HG03460 (cell line): ENCODE measurements around the gene RAD9A.
"Not testable (repeated sequence)": the region's sequence is repeated elsewhere in the genome, so short reads cannot be mapped to it uniquely, and the experiment has no call there.

Experiments
- ATAC-seq: cut with Tn5 transposase; IDR thresholded peaks from one replicate; pipeline ENCODE4 v1.9.1; 2021; ENCODE audit not compliant: unreplicated experiment

Gene RAD9A

GRCh38 chr11:67422891-67423290 lies 31.1 kb downstream of the RAD9A start:
- no peak for ATAC-seq

DNA sequence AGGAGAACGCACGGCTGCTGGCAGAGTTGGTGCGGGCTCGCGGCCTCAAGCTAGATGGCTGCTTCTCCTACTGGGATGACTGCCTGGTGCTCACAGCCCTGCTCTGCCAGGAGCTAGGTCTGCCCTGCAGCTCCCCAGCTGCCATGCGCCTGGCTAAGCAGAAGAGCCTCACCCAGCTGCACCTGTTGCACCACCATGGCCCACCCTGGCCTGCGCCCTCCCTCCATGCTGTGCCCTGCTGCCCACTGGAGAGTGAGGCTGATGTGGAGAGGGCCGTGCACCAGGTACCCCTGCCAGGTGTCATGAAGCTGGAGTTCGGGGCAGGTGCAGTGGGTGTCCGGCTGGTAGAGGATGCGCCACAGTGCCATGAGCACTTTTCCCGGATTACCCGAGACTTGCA lies 31.7 kb downstream of the RAD9A start:
- ATAC-seq = no peak

- no peak for ATAC-seq
These were observed 32.3 kb downstream of the RAD9A start for GRCh38 chr11:67423891-67424613.

DNA sequence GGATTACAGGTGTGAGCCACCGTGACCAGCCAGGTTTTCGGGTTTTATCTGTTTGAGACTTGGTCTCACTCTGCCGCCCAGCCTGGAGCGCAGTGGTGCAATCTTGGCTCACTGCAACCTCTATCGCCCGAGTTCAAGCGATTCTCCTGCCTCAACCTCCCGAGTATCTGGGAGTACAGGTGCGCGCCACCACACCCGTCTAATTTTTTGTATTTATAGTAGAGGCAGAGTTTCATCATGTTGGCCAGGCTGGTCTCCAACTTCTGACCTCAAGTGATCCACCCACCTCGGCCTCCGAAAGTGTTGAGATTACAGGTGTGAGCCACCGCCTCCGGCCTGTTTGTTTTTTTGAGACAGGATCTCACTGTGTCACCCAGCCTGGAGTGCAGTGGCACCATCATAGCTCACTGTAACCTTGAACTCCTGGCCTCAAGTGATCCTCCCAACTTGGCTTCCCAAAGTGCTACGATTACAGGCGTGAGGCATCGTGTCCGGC lies 35.6 kb downstream of the RAD9A start:
- ATAC-seq = not testable (repeated sequence)

DNA sequence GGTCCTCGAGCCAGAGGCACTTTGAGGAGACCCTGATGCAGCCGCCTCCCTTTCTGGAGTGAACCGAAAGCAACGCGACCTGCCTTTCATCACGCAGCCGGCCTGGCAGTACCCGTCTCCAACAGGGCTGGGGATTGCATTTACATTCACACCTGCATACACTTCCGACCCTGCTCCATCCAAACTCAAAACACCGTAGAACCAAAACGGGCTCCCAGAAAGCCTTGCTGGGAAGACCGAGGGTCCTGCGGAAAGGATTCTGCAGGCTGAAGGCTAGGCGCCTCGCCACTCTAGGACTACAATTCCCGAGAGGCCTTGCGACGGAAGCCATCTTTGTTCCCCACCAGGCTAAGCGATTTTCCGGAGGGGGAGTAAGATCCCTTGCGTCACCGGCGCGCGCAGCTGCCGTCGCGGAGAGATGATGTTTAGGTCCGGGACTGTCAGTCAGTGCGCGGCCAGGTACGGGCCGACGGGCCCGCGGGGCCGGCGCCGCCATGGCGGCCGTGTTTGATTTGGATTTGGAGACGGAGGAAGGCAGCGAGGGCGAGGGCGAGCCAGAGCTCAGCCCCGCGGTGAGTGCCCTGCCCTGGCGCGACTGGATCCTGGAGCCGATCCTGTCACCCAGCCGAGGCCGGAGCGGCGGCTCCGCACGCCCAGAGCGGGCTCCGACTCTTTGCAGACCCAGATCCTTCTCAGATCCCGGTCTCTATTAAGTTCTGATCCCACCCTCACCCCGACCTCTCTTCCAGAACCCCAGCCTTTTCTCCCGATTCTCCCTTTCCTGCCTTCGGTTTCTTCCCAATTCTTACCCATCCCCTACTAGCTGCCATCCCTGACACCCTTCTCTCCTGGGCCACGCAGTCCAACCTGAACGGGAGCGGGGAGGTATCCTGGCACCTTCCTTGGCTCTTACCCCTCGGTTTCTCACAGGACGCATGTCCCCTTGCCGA lies 36.5 kb downstream of the RAD9A start, which contains the start of gene RPS6KB2:
Gene RPS6KB2 (plus strand): TSS at position 443 of the 950 bp plus-strand sequence. CDS start 52 bp downstream, at position 495.
- peak; percentile 81 for ATAC-seq

DNA sequence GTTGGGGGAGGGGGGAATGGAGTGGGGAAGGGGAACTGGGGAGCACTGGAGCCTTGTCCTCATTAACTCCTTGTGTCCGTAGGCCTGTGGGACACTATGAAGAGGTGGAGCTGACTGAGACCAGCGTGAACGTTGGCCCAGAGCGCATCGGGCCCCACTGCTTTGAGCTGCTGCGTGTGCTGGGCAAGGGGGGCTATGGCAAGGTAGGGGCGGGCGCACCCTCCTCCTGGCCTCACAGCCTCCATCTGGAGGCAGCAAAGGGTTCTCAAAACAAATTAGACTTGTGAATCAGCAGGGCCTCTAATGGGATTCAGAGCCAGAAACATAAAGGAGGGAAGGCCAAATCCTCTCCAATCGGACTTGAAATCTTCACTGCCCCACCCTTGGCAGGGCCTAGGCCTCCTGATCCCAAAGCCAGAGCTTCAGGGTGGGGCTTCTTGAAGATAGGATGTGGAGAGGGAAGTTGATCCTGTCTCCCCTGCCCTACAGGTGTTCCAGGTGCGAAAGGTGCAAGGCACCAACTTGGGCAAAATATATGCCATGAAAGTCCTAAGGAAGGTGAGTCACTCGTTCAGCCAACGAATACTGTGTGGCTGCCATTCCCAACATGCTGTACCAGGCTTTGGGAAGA lies 37.4 kb downstream of the RAD9A start:
- no peak for ATAC-seq

GRCh38 chr11:67429722-67430121 lies 37.9 kb downstream of the RAD9A start:
- ATAC-seq = no peak

- no peak for ATAC-seq
These were observed 39.8 kb downstream of the RAD9A start for GRCh38 chr11:67431346-67432249.

DNA sequence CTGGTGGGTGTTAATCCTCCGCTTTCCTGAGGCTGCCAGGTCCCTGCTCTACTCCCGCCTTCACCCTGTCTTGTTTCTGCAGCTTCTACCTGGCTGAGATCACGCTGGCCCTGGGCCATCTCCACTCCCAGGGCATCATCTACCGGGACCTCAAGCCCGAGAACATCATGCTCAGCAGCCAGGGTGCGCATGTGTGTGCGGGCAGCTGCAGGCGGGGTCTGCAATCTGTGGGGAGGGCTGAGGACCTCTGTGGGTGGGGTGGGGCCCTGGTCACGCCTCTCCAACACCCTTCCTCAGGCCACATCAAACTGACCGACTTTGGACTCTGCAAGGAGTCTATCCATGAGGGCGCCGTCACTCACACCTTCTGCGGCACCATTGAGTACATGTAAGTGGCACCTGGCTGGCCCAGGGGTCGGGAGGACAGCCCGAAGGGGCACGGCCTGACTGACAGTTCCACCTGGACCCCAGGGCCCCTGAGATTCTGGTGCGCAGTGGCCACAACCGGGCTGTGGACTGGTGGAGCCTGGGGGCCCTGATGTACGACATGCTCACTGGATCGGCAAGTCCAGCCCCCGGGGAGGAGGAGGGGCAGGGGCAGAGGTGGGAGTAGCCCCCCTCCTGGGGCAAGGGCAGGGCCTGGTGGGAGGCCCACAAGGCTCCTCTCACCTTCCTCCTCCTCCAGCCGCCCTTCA lies 41.0 kb downstream of the RAD9A start:
- ATAC-seq = no peak

DNA sequence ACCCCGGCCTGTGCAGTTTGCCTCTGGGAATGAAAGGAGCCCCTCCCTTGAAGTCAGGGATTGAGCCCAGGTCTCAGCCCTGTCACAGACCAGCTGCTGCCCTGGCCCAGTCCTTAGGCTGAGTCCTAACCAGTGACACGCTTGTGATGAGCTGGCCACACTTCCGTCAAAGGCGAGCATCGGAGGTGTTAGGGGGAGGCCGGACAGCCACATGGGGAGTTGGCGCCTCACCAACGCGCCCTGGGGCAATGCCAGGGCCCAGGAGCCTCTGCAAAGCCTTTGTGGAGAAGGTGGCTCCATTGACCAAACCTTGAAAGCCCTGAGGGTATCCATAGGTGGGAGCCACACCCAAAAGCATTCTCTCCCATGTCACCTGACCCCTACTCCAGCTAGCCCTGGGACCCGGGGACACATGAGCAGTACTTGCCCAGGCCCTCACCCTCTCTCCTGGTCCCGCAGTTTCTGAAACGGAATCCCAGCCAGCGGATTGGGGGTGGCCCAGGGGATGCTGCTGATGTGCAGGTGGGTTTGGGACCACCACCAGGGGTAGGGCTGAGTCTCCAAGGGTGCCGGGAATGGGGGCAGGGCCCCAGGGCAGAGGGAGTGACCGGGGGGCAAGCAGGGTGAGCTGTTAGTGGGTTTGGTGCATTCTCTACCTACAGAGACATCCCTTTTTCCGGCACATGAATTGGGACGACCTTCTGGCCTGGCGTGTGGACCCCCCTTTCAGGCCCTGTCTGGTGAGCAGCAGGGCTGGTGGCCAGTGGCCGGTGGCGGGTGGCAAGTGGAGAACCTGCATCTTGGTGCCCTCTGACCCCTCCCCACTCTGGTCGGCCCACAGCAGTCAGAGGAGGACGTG lies 42.0 kb downstream of the RAD9A start:
- ATAC-seq = no peak

- ATAC-seq = no peak
These were observed 42.7 kb downstream of the RAD9A start for GRCh38 chr11:67434395-67434881.

- no peak for ATAC-seq
These were observed 43.4 kb downstream of the RAD9A start for GRCh38 chr11:67435031-67435726.

GRCh38 chr11:67435727-67436458 lies 44.1 kb downstream of the RAD9A start:
- no peak for ATAC-seq

GRCh38 chr11:67436459-67437081 lies 44.8 kb downstream of the RAD9A start:
- peak; percentile 40 for ATAC-seq

DNA sequence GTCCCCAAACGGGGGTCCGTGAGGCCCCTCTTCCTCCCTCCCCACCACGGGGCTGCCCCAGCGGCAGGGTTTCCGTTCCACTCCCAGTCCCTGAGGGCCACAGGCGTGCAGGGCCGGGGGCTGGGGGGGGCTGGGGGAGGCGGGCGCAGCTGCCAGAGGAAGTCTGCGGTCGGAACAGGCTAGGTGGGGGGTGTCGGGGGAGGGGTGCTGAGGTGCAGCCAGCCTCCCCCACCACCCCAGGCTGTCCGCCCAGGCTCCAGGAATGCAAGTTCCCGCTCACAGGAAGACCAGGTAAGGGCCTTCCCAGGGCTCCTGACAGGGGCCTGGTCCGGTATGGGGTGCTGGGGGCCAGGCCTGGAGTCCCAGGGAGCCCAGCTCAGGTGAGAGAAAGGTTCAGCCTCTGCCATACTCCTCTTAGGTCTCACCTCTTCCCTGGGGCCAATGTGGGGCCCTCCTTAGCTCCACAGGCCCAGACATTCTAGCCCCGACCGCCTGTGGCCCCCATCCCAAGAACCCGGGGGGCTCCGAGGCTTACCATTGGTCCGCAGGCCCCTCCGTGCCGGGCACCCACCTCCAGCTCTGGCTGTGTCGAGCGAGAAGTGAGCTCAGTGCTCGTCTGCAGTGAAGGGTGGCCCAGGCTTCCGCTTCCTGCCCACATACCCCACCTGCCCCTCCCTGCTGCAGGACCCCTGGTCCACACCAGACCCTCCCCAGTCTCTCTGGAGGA lies 45.5 kb downstream of the RAD9A start, which contains the start of gene PTPRCAP:
Gene PTPRCAP (minus strand): TSS at position 601 of the 727 bp plus-strand sequence. CDS start 63 bp downstream, at position 538.
- ATAC-seq = peak; percentile 36

- ATAC-seq = no peak
These were observed 46.0 kb downstream of the RAD9A start for GRCh38 chr11:67437809-67438157.
